HAP-1 (cell line): ENCODE measurements around the gene DGKD.

Source experiments
- DNase-seq, 2 experiments: peaks; one replicate each; pipeline ENCODE4 v3.0.0-alpha.2; 2016 to 2020; ENCODE audit warnings: low spot score in 2 of 2
- H3K27me3 ChIP-seq: fragments of 250-450 bp; sonication (Bioruptor Pico); 2 replicates; pipeline ENCODE4 v1.5.1; 2020; ENCODE audit warnings: low read depth, mild to moderate bottlenecking, moderate library complexity
- H3K36me3 ChIP-seq: fragments of 250-450 bp; sonication (Bioruptor Pico); replicated peaks from 2 replicates; pipeline ENCODE4 v1.5.1; 2020; ENCODE audit warnings: mild to moderate bottlenecking
- H3K4me1 ChIP-seq: fragments of 250-450 bp; sonication (Bioruptor Pico); 2 replicates; pipeline ENCODE4 v1.5.1; 2020; ENCODE audit warnings: mild to moderate bottlenecking
- H3K4me3 ChIP-seq: fragments of 250-450 bp; sonication (Bioruptor Pico); 2 replicates; pipeline ENCODE4 v1.5.1; 2020; ENCODE audit warnings: mild to moderate bottlenecking, moderate library complexity
- H3K9me3 ChIP-seq: fragments of 250-450 bp; sonication (Bioruptor Pico); 2 replicates; pipeline ENCODE4 v1.5.1; 2020; ENCODE audit warnings: mild to moderate bottlenecking, moderate library complexity
- in situ Hi-C: fragments of 300-500 bp; cut with MboI; formaldehyde crosslinking; loops from 3 replicates; pipeline ENCODE4 v1.14.3; 2020; ENCODE audit warnings: low sequenced_read_pairs, inconsistent platforms, mixed read lengths

Gene DGKD

GRCh38 chr2:233375490-233376314 is 21.4 kb downstream of the DGKD start:
- Histone ChIP-seq H3K4me3 (no peak overlapping the region), H3K4me1 (peaks cover 4% of the 10 kb centered on the region; the same call in 1 of the 2 replicates), H3K36me3 (peaks cover 7% of the 10 kb centered on the region), H3K9me3 (no peaks in the 10 kb centered on the region), H3K27me3 (no peaks in the 10 kb centered on the region)
- no peak for DNase-seq
- in situ Hi-C loops, result no loop called here

GRCh38 chr2:233379034-233379433 is 24.7 kb downstream of the DGKD start:
- no peaks in the 10 kb centered on the region for H3K9me3 ChIP-seq
- in situ Hi-C loops, result no loop called here
- peaks cover 3% of the 10 kb centered on the region; the same call in 1 of the 2 replicates for H3K36me3 ChIP-seq
- H3K4me3 ChIP-seq, result no peak overlapping the region
- DNase-seq, result no peak
- no peaks in the 10 kb centered on the region for H3K27me3 ChIP-seq
- no peaks in the 10 kb centered on the region for H3K4me1 ChIP-seq

GRCh38 chr2:233379441-233379840 is 25.1 kb downstream of the DGKD start:
- Histone ChIP-seq H3K36me3 (peaks cover 3% of the 10 kb centered on the region; the same call in 1 of the 2 replicates), H3K4me1 (no peaks in the 10 kb centered on the region)
- DNase-seq, result no peak

GRCh38 chr2:233380132-233380895 is 26.0 kb downstream of the DGKD start:
- H3K36me3 ChIP-seq, result peaks cover 3% of the 10 kb centered on the region; the same call in 1 of the 2 replicates
- in situ Hi-C loops, result no loop called here
- no peaks in the 10 kb centered on the region for H3K9me3 ChIP-seq
- DNase-seq, result no peak
- no peaks in the 10 kb centered on the region for H3K27me3 ChIP-seq
- H3K4me1 ChIP-seq, result no peaks in the 10 kb centered on the region
- H3K4me3 ChIP-seq, result no peak overlapping the region

More at GRCh38 chr2:233379441-233379840, 25.1 kb downstream of the DGKD start:
- Histone ChIP-seq H3K27me3 (no peaks in the 10 kb centered on the region), H3K9me3 (no peaks in the 10 kb centered on the region), H3K4me3 (no peak overlapping the region)
- in situ Hi-C loops, result no loop called here

- in situ Hi-C loops, result no loop called here
Measured at GRCh38 chr2:233380995-233381637, 26.8 kb downstream of the DGKD start.

GRCh38 chr2:233381638-233381995 is 27.3 kb downstream of the DGKD start:
- in situ Hi-C loops, result no loop called here

More at GRCh38 chr2:233380995-233381637, 26.8 kb downstream of the DGKD start:
- Histone ChIP-seq H3K9me3 (no peaks in the 10 kb centered on the region), H3K27me3 (no peaks in the 10 kb centered on the region), H3K36me3 (peaks cover 3% of the 10 kb centered on the region; the same call in 1 of the 2 replicates), H3K4me1 (no peaks in the 10 kb centered on the region), H3K4me3 (no peak overlapping the region)
- DNase-seq, result no peak

GRCh38 chr2:233384015-233384414 is 29.7 kb downstream of the DGKD start:
- no peaks in the 10 kb centered on the region for H3K9me3 ChIP-seq
- no peaks in the 10 kb centered on the region for H3K27me3 ChIP-seq
- H3K36me3 ChIP-seq, result no peaks in the 10 kb centered on the region; the same call in 1 of the 2 replicates
- no peaks in the 10 kb centered on the region for H3K4me1 ChIP-seq
- in situ Hi-C loops, result no loop called here
- no peak for DNase-seq
- H3K4me3 ChIP-seq, result no peak overlapping the region

More at GRCh38 chr2:233381638-233381995, 27.3 kb downstream of the DGKD start:
- H3K4me3 ChIP-seq, result no peak overlapping the region
- H3K36me3 ChIP-seq, result peaks cover 3% of the 10 kb centered on the region; the same call in 1 of the 2 replicates
- H3K27me3 ChIP-seq, result no peaks in the 10 kb centered on the region
- H3K9me3 ChIP-seq, result no peaks in the 10 kb centered on the region
- no peaks in the 10 kb centered on the region for H3K4me1 ChIP-seq
- no peak for DNase-seq

- H3K9me3 ChIP-seq, result no peaks in the 10 kb centered on the region
- DNase-seq, result no peak
- no peak overlapping the region for H3K4me3 ChIP-seq
- in situ Hi-C loops, result no loop called here
- no peaks in the 10 kb centered on the region for H3K27me3 ChIP-seq
- no peaks in the 10 kb centered on the region for H3K4me1 ChIP-seq
- H3K36me3 ChIP-seq, result peaks cover 2% of the 10 kb centered on the region; the same call in 1 of the 2 replicates
Measured at GRCh38 chr2:233384811-233385488, 30.7 kb downstream of the DGKD start.

- Histone ChIP-seq H3K36me3 (peaks cover 7% of the 10 kb centered on the region), H3K4me3 (no peak overlapping the region), H3K9me3 (no peaks in the 10 kb centered on the region), H3K27me3 (no peaks in the 10 kb centered on the region), H3K4me1 (no peaks in the 10 kb centered on the region)
- DNase-seq, result no peak
- in situ Hi-C loops, result no loop called here
Measured at GRCh38 chr2:233385489-233386044, 31.3 kb downstream of the DGKD start.

GRCh38 chr2:233386382-233387041 is 32.2 kb downstream of the DGKD start:
- Histone ChIP-seq H3K4me1 (no peaks in the 10 kb centered on the region), H3K9me3 (no peaks in the 10 kb centered on the region), H3K4me3 (no peak overlapping the region), H3K27me3 (no peaks in the 10 kb centered on the region), H3K36me3 (peaks cover 15% of the 10 kb centered on the region)
- DNase-seq, result no peak
- in situ Hi-C loops, result no loop called here

- Histone ChIP-seq H3K4me1 (no peaks in the 10 kb centered on the region), H3K36me3 (peaks cover 15% of the 10 kb centered on the region), H3K27me3 (no peaks in the 10 kb centered on the region), H3K9me3 (no peaks in the 10 kb centered on the region), H3K4me3 (no peak overlapping the region)
- in situ Hi-C loops, result no loop called here
- DNase-seq, result no peak
Measured at GRCh38 chr2:233387225-233387624, 32.9 kb downstream of the DGKD start.

- Histone ChIP-seq H3K4me1 (no peaks in the 10 kb centered on the region), H3K36me3 (peaks cover 15% of the 10 kb centered on the region), H3K9me3 (no peaks in the 10 kb centered on the region), H3K4me3 (no peak overlapping the region), H3K27me3 (no peaks in the 10 kb centered on the region)
- DNase-seq, result no peak
- in situ Hi-C loops, result no loop called here
Measured at GRCh38 chr2:233387667-233388528, 33.6 kb downstream of the DGKD start.
